NT2/D1 (cell line): ENCODE measurements around the gene IGF1R.

ENCODE experiments used
- DNase-seq: peaks from one replicate; pipeline ENCODE4 v3.0.0-alpha.2; 2011; ENCODE audit warnings: low read depth, low spot score
- H3K27me3 ChIP-seq: 2 replicates; pipeline ENCODE4 v1.6.0; 2011; ENCODE audit warnings: mild to moderate bottlenecking; ENCODE audit not compliant: insufficient read length, insufficient read depth
- H3K36me3 ChIP-seq: 2 replicates; pipeline ENCODE4 v1.6.1; 2011; ENCODE audit warnings: mild to moderate bottlenecking, low read length, mixed read lengths; ENCODE audit not compliant: insufficient read depth, insufficient read length
- H3K4me1 ChIP-seq: 2 replicates; pipeline ENCODE4 v1.5.1; 2011; ENCODE audit not compliant: insufficient read depth, insufficient read length
- H3K4me3 ChIP-seq: 2 replicates; pipeline ENCODE4 v1.5.1; 2011; ENCODE audit warnings: low read depth; ENCODE audit not compliant: insufficient read length
- H3K9ac ChIP-seq: 2 replicates; pipeline ENCODE4 v1.6.0; 2011; ENCODE audit warnings: low read depth; ENCODE audit not compliant: insufficient read length
- H3K9me3 ChIP-seq: 2 replicates; pipeline ENCODE4 v1.5.1; 2011; ENCODE audit warnings: mild to moderate bottlenecking, low read length; ENCODE audit not compliant: insufficient read depth
- SUZ12 ChIP-seq: IDR thresholded peaks from 2 replicates; pipeline ENCODE4 v1.6.1; 2011; ENCODE audit not compliant: insufficient read length, insufficient read depth; ENCODE audit errors: extremely low read depth
- YY1 ChIP-seq: IDR thresholded peaks from 2 replicates; pipeline ENCODE4 v1.6.1; 2011; ENCODE audit not compliant: insufficient read length, insufficient read depth
- ZNF274 ChIP-seq: IDR thresholded peaks from 2 replicates; pipeline ENCODE4 v1.6.1; 2011; ENCODE audit warnings: mild to moderate bottlenecking, low read depth, low read length

Gene IGF1R

DNA sequence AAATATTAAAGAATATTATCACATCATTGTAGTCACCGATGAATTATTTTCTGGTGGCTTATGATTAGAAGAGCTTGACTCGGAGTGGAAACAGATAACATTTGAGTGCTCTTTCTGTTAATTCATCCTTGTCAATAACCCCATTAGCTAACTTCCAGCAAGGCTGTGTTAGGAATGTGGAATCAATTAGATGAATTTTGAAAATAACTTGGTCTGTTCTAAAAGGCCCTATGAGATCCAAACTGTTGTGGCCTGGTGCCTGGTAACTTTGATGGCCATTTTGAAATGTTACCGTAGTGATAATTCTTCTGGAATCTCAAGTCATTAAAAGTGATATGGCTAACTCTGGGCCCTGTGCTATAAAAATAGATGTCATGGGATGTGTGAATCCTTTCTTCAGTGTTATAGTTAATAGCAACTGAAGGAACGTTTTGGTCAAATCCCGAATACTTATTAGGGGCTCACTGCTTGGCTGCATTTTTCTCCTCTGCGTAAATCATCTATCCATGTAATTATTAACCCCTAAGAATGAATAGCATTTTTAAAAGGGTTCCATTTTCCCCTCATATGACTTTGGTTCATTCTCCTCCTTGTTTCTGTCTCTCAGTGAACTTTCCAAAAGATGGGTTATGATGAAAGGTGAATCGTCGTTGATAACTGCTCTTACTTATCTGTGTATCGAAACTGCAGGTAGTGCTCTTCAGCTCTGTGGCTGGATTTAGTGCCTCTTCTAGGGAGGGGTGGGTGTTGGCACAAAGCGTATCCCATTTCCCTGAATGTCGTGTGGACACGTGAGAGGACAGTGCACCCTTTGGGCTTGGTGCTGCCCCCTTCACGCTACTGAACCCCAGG lies 82.7 kb downstream of the IGF1R start:
- no peak for DNase-seq
- no peak for TF ChIP-seq ZNF274
- TF ChIP-seq YY1, result no peak
- TF ChIP-seq SUZ12, result no peak
- H3K4me1 ChIP-seq, result peaks cover 17% of the 10 kb centered on the region
- H3K27me3 ChIP-seq, result no peaks in the 10 kb centered on the region
- no peak overlapping the region for H3K9ac ChIP-seq
- H3K4me3 ChIP-seq, result no peak overlapping the region
- peaks cover under 1% of the 10 kb centered on the region for H3K36me3 ChIP-seq
- H3K9me3 ChIP-seq, result no peaks in the 10 kb centered on the region

- DNase-seq, result no peak
- no peaks in the 10 kb centered on the region for H3K9me3 ChIP-seq
- H3K27me3 ChIP-seq, result no peaks in the 10 kb centered on the region
- H3K4me1 ChIP-seq, result peaks cover 17% of the 10 kb centered on the region
- H3K36me3 ChIP-seq, result no peaks in the 10 kb centered on the region
- H3K4me3 ChIP-seq, result no peak overlapping the region
- TF ChIP-seq YY1 (no peak), ZNF274 (no peak), SUZ12 (no peak)
- H3K9ac ChIP-seq, result no peak overlapping the region
Measured at GRCh38 chr15:98731712-98732450, 83.5 kb downstream of the IGF1R start.

GRCh38 chr15:98733098-98733497 lies 84.8 kb downstream of the IGF1R start:
- Histone ChIP-seq H3K36me3 (no peaks in the 10 kb centered on the region), H3K4me3 (no peak overlapping the region), H3K9me3 (no peaks in the 10 kb centered on the region), H3K4me1 (peaks cover 22% of the 10 kb centered on the region), H3K27me3 (no peaks in the 10 kb centered on the region), H3K9ac (no peak overlapping the region)
- TF ChIP-seq YY1 (no peak), ZNF274 (no peak), SUZ12 (no peak)
- no peak for DNase-seq

DNA sequence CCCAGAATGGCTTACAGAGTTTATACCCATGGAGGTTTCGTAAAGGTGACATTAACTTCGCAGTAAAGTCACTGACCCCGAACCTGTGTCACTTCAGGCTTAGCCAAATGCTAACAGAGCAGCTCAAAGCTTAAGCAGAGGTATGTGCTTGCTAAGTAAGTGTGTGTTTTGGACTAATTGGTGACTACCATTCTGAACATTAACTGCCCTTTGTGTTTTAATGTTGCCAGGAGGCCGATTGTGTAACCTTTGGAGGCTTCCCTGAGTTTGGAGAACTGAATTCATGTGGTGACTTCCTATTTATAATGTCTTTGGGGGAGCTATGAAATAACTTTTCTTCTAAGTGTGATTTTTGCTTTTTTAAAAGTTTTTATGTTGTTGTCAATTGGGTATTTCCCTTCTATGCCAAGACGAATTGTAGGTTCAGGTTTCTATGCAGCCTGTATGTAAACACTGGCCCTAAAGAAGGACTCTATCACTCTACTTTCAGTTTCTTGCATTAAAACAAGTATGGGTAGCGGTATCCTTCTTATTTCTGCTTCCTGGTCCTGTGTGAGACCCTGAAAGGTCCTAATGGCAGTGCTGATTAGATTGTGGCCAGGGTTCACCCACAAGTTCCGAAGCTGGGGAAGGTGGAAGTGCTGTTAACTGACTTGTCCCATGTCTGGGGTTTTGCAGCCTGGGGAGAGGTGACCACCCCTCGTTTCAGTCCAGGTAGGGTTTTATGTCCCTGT lies 86.3 kb downstream of the IGF1R start:
- H3K4me1 ChIP-seq, result peaks cover 16% of the 10 kb centered on the region
- no peak overlapping the region for H3K4me3 ChIP-seq
- H3K27me3 ChIP-seq, result no peaks in the 10 kb centered on the region
- H3K9me3 ChIP-seq, result no peaks in the 10 kb centered on the region
- no peak overlapping the region for H3K9ac ChIP-seq
- TF ChIP-seq ZNF274 (no peak), SUZ12 (no peak), YY1 (no peak)
- no peak for DNase-seq
- H3K36me3 ChIP-seq, result no peaks in the 10 kb centered on the region

- DNase-seq, result no peak
- Histone ChIP-seq H3K4me3 (no peak overlapping the region), H3K9me3 (no peaks in the 10 kb centered on the region), H3K27me3 (no peaks in the 10 kb centered on the region), H3K9ac (no peak overlapping the region), H3K4me1 (peaks cover 16% of the 10 kb centered on the region), H3K36me3 (no peaks in the 10 kb centered on the region)
- no peak for TF ChIP-seq YY1
- no peak for TF ChIP-seq SUZ12
- TF ChIP-seq ZNF274, result no peak
Measured at GRCh38 chr15:98735304-98735703, 87.0 kb downstream of the IGF1R start.

GRCh38 chr15:98735895-98736617 lies 87.7 kb downstream of the IGF1R start:
- DNase-seq, result no peak
- H3K4me1 ChIP-seq, result peaks cover 16% of the 10 kb centered on the region
- H3K4me3 ChIP-seq, result no peak overlapping the region
- H3K36me3 ChIP-seq, result no peaks in the 10 kb centered on the region
- TF ChIP-seq YY1 (no peak), SUZ12 (no peak), ZNF274 (no peak)
- no peak overlapping the region for H3K9ac ChIP-seq
- H3K27me3 ChIP-seq, result no peaks in the 10 kb centered on the region
- H3K9me3 ChIP-seq, result no peaks in the 10 kb centered on the region

DNA sequence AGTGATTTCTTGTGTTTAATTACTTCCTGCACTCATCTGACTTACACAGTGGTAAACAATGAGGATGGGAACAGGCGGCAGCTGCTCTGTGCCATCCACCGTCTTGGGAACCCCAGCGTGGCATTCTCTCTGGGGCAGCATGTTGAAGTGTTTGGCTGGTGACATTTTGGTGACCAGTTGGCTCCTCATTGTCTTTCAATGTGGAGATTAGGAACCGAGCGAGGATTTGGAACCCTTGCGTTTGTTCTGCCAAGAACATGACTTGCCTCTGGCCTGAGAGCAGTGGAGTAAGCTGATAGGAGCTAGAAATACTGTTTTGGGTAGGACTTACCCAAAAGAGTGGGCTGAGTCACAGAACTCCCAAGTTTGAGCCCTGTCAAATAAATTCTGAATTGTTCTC lies 88.8 kb downstream of the IGF1R start:
- Histone ChIP-seq H3K4me3 (no peak overlapping the region), H3K27me3 (no peaks in the 10 kb centered on the region), H3K36me3 (no peaks in the 10 kb centered on the region)

More for the DNA sequence above, 88.8 kb downstream of the IGF1R start:
- no peak for DNase-seq
- TF ChIP-seq ZNF274 (no peak), YY1 (no peak), SUZ12 (no peak)
- Histone ChIP-seq H3K9me3 (no peaks in the 10 kb centered on the region), H3K9ac (no peak overlapping the region), H3K4me1 (peaks cover 16% of the 10 kb centered on the region)
